Endothelial cell of umbilical vein (primary cell): ENCODE measurements around the gene TTLL9. TPM values are rescaled to one million over a fixed set of nuclear protein-coding genes. Genes with fewer than 3 reads are reported as not detected.

ENCODE experiments used
- BruUV-seq: library from RNA; stranded (reverse); fragments of 400-500 nt; replicated peaks from 2 replicates; lab custom pipeline; 2021; lab: Mats Ljungman, UMichigan
- CTCF ChIA-PET: fragments of 300-600, 350-600 bp; sonication (Branson Sonifier 250); formaldehyde crosslinking; loops from one replicate; lab custom pipeline; 2021; ENCODE audit warnings: antibody characterized with exemption, inconsistent platforms; lab: Charles Lee
- POLR2A ChIA-PET: fragments of 300-600, 350-600 bp; sonication (Branson Sonifier 250); formaldehyde crosslinking; loops from one replicate; lab custom pipeline; 2021; ENCODE audit warnings: antibody characterized with exemption, inconsistent platforms; lab: Charles Lee
- DNase-seq: peaks from one replicate; pipeline ENCODE4 v3.0.0-alpha.2; 2011; ENCODE audit warnings: low read depth, low spot score
- FAIRE-seq: peaks from 2 replicates; lab custom pipeline; 2011; peaks lifted over from hg19 to GRCh38; lab: Jason Lieb, UNC
- H2AFZ ChIP-seq: 2 replicates; pipeline ENCODE4 v1.6.0; 2012; ENCODE audit warnings: low read depth, low read length, control low read depth, inconsistent platforms
- H3K27ac ChIP-seq: 2 replicates; pipeline ENCODE4 v1.5.1; 2011; ENCODE audit warnings: low read depth, mild to moderate bottlenecking, control low read depth, low read length, moderate library complexity; ENCODE audit not compliant: insufficient read depth
- H3K27me3 ChIP-seq, 2 experiments: 2 replicates each; pipeline versions ENCODE4 v1.6.0 to v1.6.1; 2011; ENCODE audit warnings: low read length in 2 of 2, mixed read lengths in 1 of 2; ENCODE audit not compliant: control insufficient read depth in 2 of 2, insufficient read depth in 2 of 2
- H3K36me3 ChIP-seq, 2 experiments: 2 replicates in 1 of 2; 3 replicates in 1 of 2; pipeline ENCODE4 v1.5.1; 2011; ENCODE audit warnings: low read length in 2 of 2, mild to moderate bottlenecking in 1 of 2, moderate library complexity in 1 of 2; ENCODE audit not compliant: control insufficient read depth in 2 of 2, insufficient read depth in 2 of 2; ENCODE audit errors: extremely low read depth in 1 of 2
- H3K4me1 ChIP-seq: 3 replicates; pipeline ENCODE4 v1.5.1; 2011; ENCODE audit warnings: mild to moderate bottlenecking, low read length; ENCODE audit not compliant: control insufficient read depth, insufficient read depth; ENCODE audit errors: extremely low read depth
- H3K4me2 ChIP-seq: 2 replicates; pipeline ENCODE4 v1.6.1; 2011; ENCODE audit warnings: low read length, control low read depth, mixed read lengths; ENCODE audit not compliant: insufficient read depth
- H3K4me3 ChIP-seq, 3 experiments: fragments of 200-600 bp in 1 of 3; sonication (generic), shearing (Covaris generic) in 1 of 3; replicated peaks in 1 of 3; 2 replicates each; pipeline ENCODE4 v1.5.1; 2011 to 2016; ENCODE audit warnings: control low read depth in 3 of 3, low read length in 3 of 3, mild to moderate bottlenecking in 2 of 3, inconsistent platforms in 1 of 3, low read depth in 1 of 3, moderate library complexity in 1 of 3; ENCODE audit not compliant: insufficient read depth in 1 of 3
- H3K79me2 ChIP-seq: 2 replicates; pipeline ENCODE4 v1.6.0; 2012; ENCODE audit warnings: low read length, inconsistent platforms; ENCODE audit not compliant: control insufficient read depth, insufficient read depth
- H3K9ac ChIP-seq: replicated peaks from 2 replicates; pipeline ENCODE3; 2011; ENCODE audit warnings: low read length, control low read depth; ENCODE audit not compliant: insufficient read depth; ENCODE audit errors: extremely low read depth
- H3K9me1 ChIP-seq: replicated peaks from 3 replicates; pipeline ENCODE4 v1.6.0; 2011; ENCODE audit warnings: mild to moderate bottlenecking, low read length; ENCODE audit not compliant: control insufficient read depth, insufficient read depth; ENCODE audit errors: extremely low read depth
- H3K9me3 ChIP-seq: replicated peaks from 2 replicates; pipeline ENCODE4 v1.5.1; 2012; ENCODE audit warnings: low read length, inconsistent platforms; ENCODE audit not compliant: control insufficient read depth, insufficient read depth
- H4K20me1 ChIP-seq: replicated peaks from 2 replicates; pipeline ENCODE3; 2011; ENCODE audit warnings: mild to moderate bottlenecking, low read length; ENCODE audit not compliant: control insufficient read depth, insufficient read depth; ENCODE audit errors: extremely low read depth
- EZH2 ChIP-seq: IDR thresholded peaks from 2 replicates; pipeline ENCODE4 v1.6.1; 2012; ENCODE audit warnings: borderline replicate concordance, low read depth, mild to moderate bottlenecking, moderate library complexity, low read length, inconsistent platforms; ENCODE audit not compliant: severe bottlenecking
- GATA2 ChIP-seq: IDR thresholded peaks from 2 replicates; pipeline ENCODE4 v1.7.0; 2011; ENCODE audit warnings: low read depth, mild to moderate bottlenecking, moderate library complexity, mixed read lengths, low read length; ENCODE audit not compliant: insufficient read length, insufficient read depth
- JUN ChIP-seq: IDR thresholded peaks from 2 replicates; pipeline ENCODE4 v1.6.1; 2011; ENCODE audit warnings: borderline replicate concordance, low read depth; ENCODE audit not compliant: insufficient read length, insufficient read depth
- MYC ChIP-seq: IDR thresholded peaks from one replicate; pipeline ENCODE4 v1.6.1; 2011; ENCODE audit warnings: mild to moderate bottlenecking, low read depth, low read length
- dilution Hi-C: fragments of 300-500 bp; cut with MboI; formaldehyde crosslinking; loops from one replicate; pipeline ENCODE4 v1.15.0; 2019; ENCODE audit warnings: low sequenced_read_pairs; ENCODE audit not compliant: extremely low pct_ligation_motif_present
- intact Hi-C: fragments of 100-400 bp; cut with micrococcal nuclease; formaldehyde crosslinking; loops from one replicate; pipeline ENCODE4 v1.10.0; 2022
- polyA plus RNA-seq, 4 experiments: library from polyadenylated mRNA; depleted of rRNA in 3 of 4; stranded (reverse) in 3 of 4; unstranded in 1 of 4; fragments of >200 nt; gene quantifications; 2 replicates each; pipeline versions ENCODE4 v1.2.1 to v1.2.3, GENCODE V29; 2011 to 2012; ENCODE audit warnings: missing spikeins in 1 of 4
- total RNA-seq: library from RNA; stranded (reverse); gene quantifications from 2 replicates; pipeline ENCODE4 v1.2.3, GENCODE V29; 2021

The TTLL9 gene
- total and polyA plus RNA-seq, 2 donors (not counting 3 experiments of a cell fraction or from before 2014, with no cell fraction given) = 0.03 TPM; not detected in 1

DNA sequence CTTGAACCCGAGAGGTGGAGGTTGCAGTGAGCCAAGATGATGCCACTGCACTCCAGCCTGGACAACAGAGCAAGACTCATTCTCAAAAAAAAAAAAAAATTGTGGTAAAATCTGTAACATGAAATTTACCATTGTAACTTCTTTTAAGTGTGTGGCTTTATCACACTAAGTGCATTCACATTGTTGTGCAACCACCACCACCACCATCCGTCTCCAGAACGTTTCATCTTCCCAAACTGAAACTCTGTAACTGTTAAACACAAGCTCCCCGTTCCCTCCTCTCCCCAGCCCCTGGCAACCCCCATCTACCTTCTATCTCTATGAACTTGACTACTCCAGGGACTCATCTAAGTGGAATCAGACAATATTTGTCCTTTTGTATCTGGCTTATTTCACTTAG, 51.7 kb downstream of the TTLL9 start:
- Histone ChIP-seq H3K27me3 (peaks cover 0 to 6% of the 10 kb centered on the region in 2 experiments), H3K4me1 (no peaks in the 10 kb centered on the region), H2AFZ (no peak overlapping the region), H3K4me3 (no peak overlapping the region), H3K36me3 (no peaks in the 10 kb centered on the region), H3K9me3 (no peaks in the 10 kb centered on the region), H3K9ac (no peak overlapping the region), H3K79me2 (no peaks in the 10 kb centered on the region), H3K4me2 (no peak overlapping the region), H3K9me1 (no peaks in the 10 kb centered on the region), H4K20me1 (no peaks in the 10 kb centered on the region), H3K27ac (no peak overlapping the region)
- dilution Hi-C loops (no loop called here), intact Hi-C loops (no loop called here)
- CTCF ChIA-PET = no interaction called here
- no TSS peak for BruUV-seq
- POLR2A ChIA-PET = no interaction called here
- no peak for FAIRE-seq
- TF ChIP-seq EZH2 = no peak
- TF ChIP-seq GATA2 = no peak
- no peak for TF ChIP-seq MYC
- no peak for DNase-seq

GRCh38 chr20:31922588-31922987, 52.2 kb downstream of the TTLL9 start:
- POLR2A ChIA-PET = no interaction called here

More at GRCh38 chr20:31922588-31922987, 52.2 kb downstream of the TTLL9 start:
- Histone ChIP-seq H3K4me3 (no peak overlapping the region), H2AFZ (no peak overlapping the region), H3K79me2 (no peaks in the 10 kb centered on the region), H3K4me2 (no peak overlapping the region), H3K9ac (no peak overlapping the region), H3K27ac (no peak overlapping the region), H4K20me1 (no peaks in the 10 kb centered on the region), H3K9me3 (no peaks in the 10 kb centered on the region), H3K36me3 (no peaks in the 10 kb centered on the region), H3K4me1 (no peaks in the 10 kb centered on the region), H3K9me1 (no peaks in the 10 kb centered on the region), H3K27me3 (peaks cover under 1 to 6% of the 10 kb centered on the region in 2 experiments)
- TF ChIP-seq GATA2 (no peak), EZH2 (no peak), JUN (no peak), MYC (no peak)
- BruUV-seq = no TSS peak
- DNase-seq (no peak), FAIRE-seq (no peak)
- dilution Hi-C loops = no loop called here
- CTCF ChIA-PET = interaction anchor here (1.6 kb wide), 1 partner anchor 8 kb away, joined by 5 read pairs; no protein-coding TSS in a partner anchor
- intact Hi-C loops = no loop called here
